GM10266 (cell line): ENCODE measurements around the gene CAPN15.
A peak's percentile ranks its signal among the peaks of the same experiment; 100 is the strongest.

Source experiments
- DNase-seq: peaks from one replicate; pipeline ENCODE4 v3.0.0; 2012; ENCODE audit errors: extremely low spot score
- CTCF ChIP-seq: IDR thresholded peaks from 2 replicates; pipeline ENCODE4 v1.5.1; 2012; ENCODE audit warnings: mild to moderate bottlenecking, low read depth; ENCODE audit not compliant: control insufficient read depth, insufficient read depth; ENCODE audit errors: missing control alignments

The CAPN15 gene

DNA sequence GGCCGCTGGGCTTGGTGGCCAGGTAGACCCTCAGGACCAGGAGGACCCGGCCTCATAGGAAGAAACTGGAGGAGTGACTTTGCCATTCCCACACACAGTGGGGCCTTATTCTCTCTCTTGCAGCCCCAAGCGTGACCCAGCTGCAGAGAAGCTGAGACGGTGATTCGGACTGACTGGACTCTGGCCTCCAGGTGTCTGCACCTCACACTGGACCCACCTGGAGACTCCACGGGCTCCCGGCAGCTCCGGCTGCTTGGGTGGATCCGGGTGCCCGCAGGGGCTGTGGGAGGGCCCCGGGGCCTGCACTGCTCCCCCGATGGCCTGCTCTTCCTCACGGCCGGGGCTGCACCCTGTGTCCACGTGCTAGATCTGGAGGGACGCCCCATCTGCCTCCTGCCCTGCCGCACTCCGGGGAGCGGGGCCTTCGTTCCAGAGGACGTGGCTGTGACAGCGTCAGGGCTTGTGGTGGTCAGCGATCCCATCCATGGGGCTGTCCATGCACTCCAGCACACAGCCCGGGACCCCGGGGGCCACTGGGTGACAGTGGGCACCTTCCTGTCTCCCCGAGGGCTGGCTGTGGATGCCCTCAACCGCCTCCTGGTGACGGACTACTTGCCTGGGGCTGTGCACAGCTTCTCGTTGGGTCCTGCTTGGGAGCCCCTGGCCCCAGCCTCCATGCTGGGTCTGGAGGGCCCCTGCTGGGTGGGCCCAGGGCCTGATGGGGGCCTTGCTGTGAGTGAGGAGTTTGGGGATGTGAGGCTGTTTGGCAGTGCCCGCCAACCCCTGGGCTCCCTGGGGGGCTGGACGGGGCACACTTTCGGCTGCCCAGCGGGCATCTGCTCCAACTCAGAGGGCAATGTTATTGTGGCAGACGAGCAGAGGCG is 40.1 kb downstream of the CAPN15 start:
- DNase-seq: no peak
- no peak for TF ChIP-seq CTCF

GRCh38 chr16:568401-569258 is 41.1 kb downstream of the CAPN15 start:
- no peak for DNase-seq

DNA sequence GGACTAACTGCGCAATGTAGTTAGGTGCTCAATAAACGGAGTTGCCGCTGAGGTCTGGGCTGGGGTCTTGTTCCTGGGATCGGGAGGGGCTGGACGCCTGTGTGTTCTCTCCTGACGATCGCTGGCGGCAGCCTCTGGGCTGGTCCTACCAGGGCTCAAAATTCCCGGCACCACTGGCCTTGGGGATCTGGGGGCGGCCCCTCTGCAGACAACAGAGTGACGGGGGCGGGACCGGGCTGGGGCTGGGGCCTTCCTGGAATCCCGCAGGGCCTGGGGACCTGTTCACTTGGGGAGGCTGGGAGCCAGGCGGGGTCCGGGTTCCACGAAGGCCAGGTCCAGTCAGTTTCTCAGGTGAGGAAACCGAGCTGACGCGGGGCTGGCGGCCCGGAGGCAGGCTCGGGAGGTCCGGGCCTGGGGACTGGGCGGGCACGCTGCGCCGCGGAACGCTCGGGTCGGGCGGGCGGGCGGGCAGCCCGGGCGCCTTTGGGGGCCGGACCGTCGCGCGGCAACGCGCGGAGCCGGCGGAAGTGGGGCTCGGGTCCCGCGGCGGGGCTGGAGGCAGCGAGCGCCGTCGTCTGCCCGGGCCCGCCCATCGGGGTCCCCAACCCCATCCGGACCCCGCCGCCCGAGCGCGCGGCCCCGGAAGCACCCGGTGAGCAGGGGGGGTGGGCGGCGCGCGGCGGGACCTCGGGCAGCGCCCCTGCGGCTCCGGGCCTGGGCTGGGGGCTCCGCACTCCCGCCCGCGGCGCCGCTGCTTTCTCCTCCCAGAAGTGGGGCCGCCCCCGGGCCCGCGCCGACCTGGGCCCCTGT is 42.1 kb downstream of the CAPN15 start, which contains the start of gene PIGQ:
Gene PIGQ, plus strand, starts transcription at position 524 of the 810 bp plus-strand sequence. CDS start 4,107 bp downstream, outside the sequence.
- DNase-seq: peak; percentile 96
- TF ChIP-seq CTCF: no peak

More at GRCh38 chr16:568401-569258, 41.1 kb downstream of the CAPN15 start:
- TF ChIP-seq CTCF: no peak

GRCh38 chr16:572865-573650 is 45.5 kb downstream of the CAPN15 start:
- no peak for DNase-seq
- no peak for TF ChIP-seq CTCF

DNA sequence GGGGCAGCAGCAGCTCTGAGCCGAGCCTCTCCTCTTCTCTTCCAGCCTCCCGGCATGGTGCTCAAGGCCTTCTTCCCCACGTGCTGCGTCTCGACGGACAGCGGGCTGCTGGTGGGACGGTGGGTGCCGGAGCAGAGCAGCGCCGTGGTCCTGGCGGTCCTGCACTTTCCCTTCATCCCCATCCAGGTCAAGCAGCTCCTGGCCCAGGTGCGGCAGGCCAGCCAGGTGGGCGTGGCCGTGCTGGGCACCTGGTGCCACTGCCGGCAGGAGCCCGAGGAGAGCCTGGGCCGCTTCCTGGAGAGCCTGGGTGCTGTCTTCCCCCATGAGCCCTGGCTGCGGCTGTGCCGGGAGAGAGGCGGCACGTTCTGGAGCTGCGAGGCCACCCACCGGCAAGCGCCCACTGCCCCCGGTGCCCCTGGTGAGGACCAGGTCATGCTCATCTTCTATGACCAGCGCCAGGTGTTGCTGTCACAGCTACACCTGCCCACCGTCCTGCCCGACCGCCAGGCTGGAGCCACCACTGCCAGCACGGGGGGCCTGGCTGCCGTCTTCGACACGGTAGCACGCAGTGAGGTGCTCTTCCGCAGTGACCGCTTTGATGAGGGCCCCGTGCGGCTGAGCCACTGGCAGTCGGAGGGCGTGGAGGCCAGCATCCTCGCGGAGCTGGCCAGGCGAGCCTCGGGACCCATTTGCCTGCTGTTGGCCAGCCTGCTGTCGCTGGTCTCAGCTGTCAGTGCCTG is 46.7 kb downstream of the CAPN15 start:
- no peak for TF ChIP-seq CTCF
- no peak for DNase-seq
